ENCODE results near the gene TSPO2.
"Not testable (repeated sequence)": the region's sequence is repeated elsewhere in the genome, so short reads cannot be mapped to it uniquely, and the experiment has no call there.

DNA sequence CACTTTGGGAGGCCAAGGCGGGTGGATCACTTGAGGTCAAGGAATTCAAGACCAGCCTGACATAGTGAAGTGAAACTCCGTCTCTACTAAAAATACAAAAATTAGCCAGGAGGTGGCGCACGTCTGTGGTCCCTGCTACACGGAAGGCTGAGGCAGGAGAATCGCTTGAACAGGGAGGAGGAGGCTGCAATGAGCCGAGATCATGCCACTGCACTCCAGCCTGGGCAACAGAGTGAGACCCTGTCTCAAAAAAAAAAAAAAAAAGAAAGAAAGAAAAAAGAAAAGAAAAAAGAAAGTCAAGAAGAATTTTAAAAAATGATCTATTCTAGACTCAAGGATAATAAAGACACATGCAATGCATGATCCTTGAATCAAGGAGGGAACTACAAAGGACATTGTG, 36.0 kb upstream of the TSPO2 start:
- TF ChIP-seq, protein P1, sequence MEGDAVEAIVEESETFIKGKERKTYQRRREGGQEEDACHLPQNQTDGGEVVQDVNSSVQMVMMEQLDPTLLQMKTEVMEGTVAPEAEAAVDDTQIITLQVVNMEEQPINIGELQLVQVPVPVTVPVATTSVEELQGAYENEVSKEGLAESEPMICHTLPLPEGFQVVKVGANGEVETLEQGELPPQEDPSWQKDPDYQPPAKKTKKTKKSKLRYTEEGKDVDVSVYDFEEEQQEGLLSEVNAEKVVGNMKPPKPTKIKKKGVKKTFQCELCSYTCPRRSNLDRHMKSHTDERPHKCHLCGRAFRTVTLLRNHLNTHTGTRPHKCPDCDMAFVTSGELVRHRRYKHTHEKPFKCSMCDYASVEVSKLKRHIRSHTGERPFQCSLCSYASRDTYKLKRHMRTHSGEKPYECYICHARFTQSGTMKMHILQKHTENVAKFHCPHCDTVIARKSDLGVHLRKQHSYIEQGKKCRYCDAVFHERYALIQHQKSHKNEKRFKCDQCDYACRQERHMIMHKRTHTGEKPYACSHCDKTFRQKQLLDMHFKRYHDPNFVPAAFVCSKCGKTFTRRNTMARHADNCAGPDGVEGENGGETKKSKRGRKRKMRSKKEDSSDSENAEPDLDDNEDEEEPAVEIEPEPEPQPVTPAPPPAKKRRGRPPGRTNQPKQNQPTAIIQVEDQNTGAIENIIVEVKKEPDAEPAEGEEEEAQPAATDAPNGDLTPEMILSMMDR (conservative IDR thresholded peaks at IDR 0.05; ENCODE audit: low read depth, low read length) = peak; percentile 55
- TF ChIP-seq RFX5 (IDR thresholded peaks at IDR 0.05; ENCODE audit: low read depth, low read length); MAZ (IDR thresholded peaks at IDR 0.05; ENCODE audit: borderline replicate concordance, low read depth, low read length); POLR2A (IDR thresholded peaks at IDR 0.05; ENCODE audit: low read depth, low read length); CHD1 (IDR thresholded peaks at IDR 0.05; ENCODE audit: low read depth, low read length); RCOR1 (IDR thresholded peaks at IDR 0.05; ENCODE audit: insufficient replicate concordance, low read length); BHLHE40 (IDR thresholded peaks at IDR 0.05; ENCODE audit: low read depth, low read length); MAFK (IDR thresholded peaks at IDR 0.05; ENCODE audit: low read depth, low read length); FOS (IDR thresholded peaks at IDR 0.05; ENCODE audit: low read depth, low read length); MXI1 (IDR thresholded peaks at IDR 0.05; ENCODE audit: borderline replicate concordance, low read depth, low read length): not testable (repeated sequence)
- TF ChIP-seq, protein P2, sequence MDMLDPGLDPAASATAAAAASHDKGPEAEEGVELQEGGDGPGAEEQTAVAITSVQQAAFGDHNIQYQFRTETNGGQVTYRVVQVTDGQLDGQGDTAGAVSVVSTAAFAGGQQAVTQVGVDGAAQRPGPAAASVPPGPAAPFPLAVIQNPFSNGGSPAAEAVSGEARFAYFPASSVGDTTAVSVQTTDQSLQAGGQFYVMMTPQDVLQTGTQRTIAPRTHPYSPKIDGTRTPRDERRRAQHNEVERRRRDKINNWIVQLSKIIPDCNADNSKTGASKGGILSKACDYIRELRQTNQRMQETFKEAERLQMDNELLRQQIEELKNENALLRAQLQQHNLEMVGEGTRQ (IDR thresholded peaks at IDR 0.05; ENCODE audit: low read depth, low read length) = not testable (repeated sequence)
- TF ChIP-seq RAD21 (IDR thresholded peaks at IDR 0.05; ENCODE audit: low read length) (peak; percentile 43), SMC3 (IDR thresholded peaks at IDR 0.05; ENCODE audit: low read depth, low read length) (peak; percentile 51)
